Liver (tissue), 9 donors: ENCODE measurements around the gene BAIAP3. TPM values are rescaled to one million over a fixed set of nuclear protein-coding genes. Genes with fewer than 3 reads are reported as not detected.

Experiments
- DNase-seq: peaks from one replicate; pipeline ENCODE4 v3.0.0-alpha.2; 2017; ENCODE audit warnings: low spot score
- H3K27ac ChIP-seq, 2 donors: one replicate each; pipeline ENCODE4 v1.7.0; 2013; ENCODE audit warnings: inconsistent platforms in 2 of 2, low read length in 2 of 2, control low read depth in 1 of 2, low read depth in 1 of 2, mild to moderate bottlenecking in 1 of 2
- H3K27me3 ChIP-seq, 4 donors: one replicate each; pipeline versions ENCODE4 v1.6.1 to v1.7.0; 2013; ENCODE audit warnings: low read length in 3 of 4, inconsistent platforms in 1 of 4, mild to moderate bottlenecking in 1 of 4, moderate library complexity in 1 of 4; ENCODE audit not compliant: control insufficient read depth in 4 of 4, insufficient read depth in 4 of 4
- H3K36me3 ChIP-seq, 4 donors: one replicate each; pipeline versions ENCODE4 v1.6.1 to v1.7.0; 2013; ENCODE audit warnings: low read length in 3 of 4, mild to moderate bottlenecking in 3 of 4, low read depth in 1 of 4, moderate library complexity in 1 of 4; ENCODE audit not compliant: control insufficient read depth in 4 of 4, insufficient read depth in 3 of 4
- H3K4me1 ChIP-seq, 4 donors: one replicate each; pipeline versions ENCODE4 v1.6.1 to v1.7.0; 2013; ENCODE audit warnings: low read length in 3 of 4, mild to moderate bottlenecking in 3 of 4, moderate library complexity in 1 of 4; ENCODE audit not compliant: control insufficient read depth in 4 of 4, insufficient read depth in 4 of 4
- H3K4me3 ChIP-seq, 3 donors: one replicate each; pipeline versions ENCODE4 v1.6.1 to v1.7.0; 2013; ENCODE audit warnings: low read length in 3 of 3, control low read depth in 1 of 3, low read depth in 1 of 3, mild to moderate bottlenecking in 1 of 3
- H3K9ac ChIP-seq, 2 donors: one replicate each; pipeline ENCODE4 v1.7.0; 2013; ENCODE audit warnings: low read length in 2 of 2, mild to moderate bottlenecking in 2 of 2, moderate library complexity in 2 of 2, control low read depth in 1 of 2, low read depth in 1 of 2
- H3K9me3 ChIP-seq, 4 donors: one replicate each; pipeline versions ENCODE4 v1.6.1 to v1.7.0; 2013; ENCODE audit warnings: low read length in 3 of 4; ENCODE audit not compliant: control insufficient read depth in 4 of 4
- ATF3 ChIP-seq: IDR thresholded peaks from 2 replicates; pipeline ENCODE4 v1.6.1; 2016; ENCODE audit warnings: antibody characterized with exemption
- CTCF ChIP-seq: fragments of 150-350 bp; IDR thresholded peaks from 2 replicates; pipeline ENCODE4 v1.5.1; 2017; ENCODE audit warnings: improper control_type of control experiment, low read depth, low read length; ENCODE audit not compliant: missing input control
- EGR1 ChIP-seq, 2 donors: IDR thresholded peaks; 2 replicates each; pipeline ENCODE4 v1.6.1; 2016 to 2018; ENCODE audit warnings: antibody characterized with exemption in 2 of 2, low read depth in 2 of 2
- FOXA1 ChIP-seq: IDR thresholded peaks from 2 replicates; pipeline ENCODE4 v1.6.1; 2016; ENCODE audit warnings: antibody characterized with exemption
- FOXA2 ChIP-seq: IDR thresholded peaks from 2 replicates; pipeline ENCODE4 v1.6.1; 2016; ENCODE audit warnings: antibody characterized with exemption
- GABPA ChIP-seq, 2 donors: IDR thresholded peaks in 1 of 2; conservative IDR thresholded peaks in 1 of 2; 2 replicates each; pipeline ENCODE4 v1.6.1; 2016; ENCODE audit warnings: antibody characterized with exemption in 2 of 2, mild to moderate bottlenecking in 1 of 2, moderate library complexity in 1 of 2
- HNF4A ChIP-seq, 2 donors: conservative IDR thresholded peaks; 2 replicates each; pipeline ENCODE4 v1.6.1; 2016; ENCODE audit warnings: antibody characterized with exemption in 2 of 2, mild to moderate bottlenecking in 2 of 2
- HNF4G ChIP-seq: IDR thresholded peaks from 2 replicates; pipeline ENCODE4 v1.6.1; 2016; ENCODE audit warnings: antibody characterized with exemption
- JUND ChIP-seq, 2 donors: IDR thresholded peaks; 2 replicates each; pipeline ENCODE4 v1.6.1; 2016; ENCODE audit warnings: antibody characterized with exemption in 2 of 2
- MAX ChIP-seq: IDR thresholded peaks from 2 replicates; pipeline ENCODE4 v1.6.1; 2016; ENCODE audit warnings: antibody characterized with exemption
- NR2F2 ChIP-seq: IDR thresholded peaks from 2 replicates; pipeline ENCODE4 v1.6.1; 2016; ENCODE audit warnings: antibody characterized with exemption
- RAD21 ChIP-seq, 2 donors: IDR thresholded peaks; 2 replicates each; pipeline ENCODE4 v1.6.1; 2016; ENCODE audit warnings: antibody characterized with exemption in 2 of 2, mild to moderate bottlenecking in 2 of 2
- REST ChIP-seq: IDR thresholded peaks from 2 replicates; pipeline ENCODE4 v1.6.1; 2016; ENCODE audit warnings: antibody characterized with exemption, mild to moderate bottlenecking
- RXRA ChIP-seq, 2 donors: IDR thresholded peaks; 2 replicates each; pipeline ENCODE4 v1.6.1; 2017 to 2018; ENCODE audit warnings: antibody characterized with exemption in 2 of 2, mild to moderate bottlenecking in 1 of 2
- SP1 ChIP-seq: IDR thresholded peaks from 2 replicates; pipeline ENCODE4 v1.6.1; 2018; ENCODE audit warnings: antibody characterized with exemption, mild to moderate bottlenecking
- TAF1 ChIP-seq: conservative IDR thresholded peaks from 2 replicates; pipeline ENCODE4 v1.6.1; 2016; ENCODE audit warnings: antibody characterized with exemption, mild to moderate bottlenecking
- YY1 ChIP-seq: IDR thresholded peaks from 2 replicates; pipeline ENCODE4 v1.6.1; 2016; ENCODE audit warnings: antibody characterized with exemption, mild to moderate bottlenecking
- ZBTB33 ChIP-seq: IDR thresholded peaks from 2 replicates; pipeline ENCODE4 v1.6.1; 2016; ENCODE audit warnings: antibody characterized with exemption
- WGBS: extraction: QIAGEN DNeasy Blood & Tissue Kit; methylation state at CpG from one replicate; pipeline ENCODE4 v1.1.7; 2013; 5-methylcytosine and 5-hydroxymethylcytosine counted together
- polyA plus RNA-seq, 2 donors: library from polyadenylated mRNA; stranded (reverse) in 1 of 2; unstranded in 1 of 2; fragments of 200-250 nt in 1 of 2; fragments of >200 nt in 1 of 2; fragmentation: Nextera tagmentation in 1 of 2; extraction: Ambion mirVana in 1 of 2; gene quantifications; one replicate each; pipeline versions ENCODE4 v1.2.1 to v1.2.3, GENCODE V29; 2013 to 2015
- total RNA-seq, 2 donors: library from RNA; depleted of rRNA; stranded (reverse); fragments of >200 nt; gene quantifications; one replicate each; pipeline ENCODE4 v1.2.3, GENCODE V29; 2014
- donor health status: healthy.
- donor health status: healthy.
- donor health status: healthy.
- donor health status: healthy.
- donor health status: healthy.

The BAIAP3 gene
- total and polyA plus RNA-seq, 4 donors = 1.6 to 3.8 (median 2.6) TPM

- Histone ChIP-seq H3K9me3 (no peaks in the 10 kb centered on the region), H3K27me3 (no peaks in the 10 kb centered on the region), H3K27ac (no peak overlapping the region), H3K9ac (no peak overlapping the region), H3K4me1 (peaks cover 9 to 44% (median 34%) of the 10 kb centered on the region in 4 donors), H3K36me3 (peaks cover 18 to 32% (median 21%) of the 10 kb centered on the region in 4 donors), H3K4me3 (no peak overlapping the region)
- DNase-seq = no peak
- no peak for TF ChIP-seq GABPA (IDR thresholded peaks at IDR 0.05 in 1 of 2, conservative IDR thresholded peaks at IDR 0.05 in 1 of 2)
- no peak for TF ChIP-seq FOXA1
- no peak for TF ChIP-seq TAF1
- TF ChIP-seq YY1 = no peak
- no peak for TF ChIP-seq EGR1 (IDR thresholded peaks at IDR 0.05; ENCODE audit: low read depth in 2 of 2)
- TF ChIP-seq JUND (IDR thresholded peaks at IDR 0.05) = no peak
- no peak for TF ChIP-seq REST
- no peak for TF ChIP-seq HNF4G
- no peak for TF ChIP-seq ATF3
- TF ChIP-seq RAD21 (IDR thresholded peaks at IDR 0.05) = no peak
- TF ChIP-seq NR2F2 = no peak
- no peak for TF ChIP-seq ZBTB33
- no peak for TF ChIP-seq MAX
- TF ChIP-seq SP1 = no peak
- no peak for TF ChIP-seq HNF4A (conservative IDR thresholded peaks at IDR 0.05)
- 85% methylated on average over 16 of the region's 16 CpGs for WGBS
These were observed 21.0 kb upstream of the BAIAP3 start for GRCh38 chr16:1312467-1312816.

- 94% methylated on average over 15 of the region's 15 CpGs for WGBS
- H3K27me3 ChIP-seq = no peaks in the 10 kb centered on the region
- no peaks in the 10 kb centered on the region for H3K9me3 ChIP-seq
- peaks cover 19 to 36% (median 24%) of the 10 kb centered on the region in 4 donors for H3K36me3 ChIP-seq
- TF ChIP-seq TAF1 = no peak
- no peak for TF ChIP-seq RXRA (IDR thresholded peaks at IDR 0.05)
- no peak for TF ChIP-seq HNF4A (conservative IDR thresholded peaks at IDR 0.05)
- TF ChIP-seq HNF4G = no peak
- no peak for TF ChIP-seq JUND (IDR thresholded peaks at IDR 0.05)
- TF ChIP-seq FOXA2 = no peak
- TF ChIP-seq SP1 = no peak
- no peak for TF ChIP-seq NR2F2
- no peak for TF ChIP-seq MAX
- no peak for TF ChIP-seq ATF3
- no peak for TF ChIP-seq CTCF
- no peak for TF ChIP-seq FOXA1
- TF ChIP-seq YY1 = no peak
- no peak for TF ChIP-seq ZBTB33
- peaks cover 9 to 44% (median 34%) of the 10 kb centered on the region in 4 donors for H3K4me1 ChIP-seq
- H3K27ac ChIP-seq = no peak overlapping the region
- no peak overlapping the region for H3K4me3 ChIP-seq
- H3K9ac ChIP-seq = no peak overlapping the region
- DNase-seq = no peak
These were observed 20.5 kb upstream of the BAIAP3 start for GRCh38 chr16:1312903-1313302.
